A549 (cell line): ENCODE measurements around the gene TMEM244. TPM values are rescaled to one million over a fixed set of nuclear protein-coding genes. Genes with fewer than 3 reads are reported as not detected.

Experiments
- ATAC-seq, 2 experiments: fragments of 200-7000 bp in 1 of 2; fragments of >200 bp in 1 of 2; cut with Nextera tagmentation in 1 of 2; cut with Tn5 transposase in 1 of 2; 3 replicates each; pipeline versions ENCODE4 v1.8.0 to v1.9.1; 2018 to 2020; ENCODE audit warnings: mild to moderate bottlenecking in 1 of 2, moderate library complexity in 1 of 2
- CTCF ChIA-PET: fragments of 300-600 bp; sonication (Branson Sonifier 250); formaldehyde crosslinking; extraction: SDS; loops from one replicate; lab custom pipeline; 2021; ENCODE audit warnings: antibody characterized with exemption, inconsistent platforms; lab: Yijun Ruan, JAX
- POLR2A ChIA-PET: fragments of 350-600 bp; formaldehyde crosslinking; extraction: SDS; loops from one replicate; lab custom pipeline; 2021; ENCODE audit warnings: antibody characterized with exemption, inconsistent platforms; lab: Yijun Ruan, JAX
- DNase-seq, 2 experiments: peaks; one replicate each; pipeline versions ENCODE4 v3.0.0 to v3.0.0-alpha.2; 2011 to 2016; ENCODE audit warnings: low read depth in 1 of 2, low spot score in 1 of 2
- FAIRE-seq: peaks from 2 replicates; lab custom pipeline; 2011; peaks lifted over from hg19 to GRCh38; lab: Jason Lieb, UNC
- H3K27ac ChIP-seq, 2 experiments: fragments of >200 bp; sonication (Bioruptor Twin); formaldehyde crosslinking; 3 replicates each; pipeline ENCODE4 v1.5.1; 2016 to 2017
- H3K4me1 ChIP-seq: fragments of >200 bp; sonication (Bioruptor Twin); formaldehyde crosslinking; 3 replicates; pipeline ENCODE4 v1.6.1; 2016
- H3K4me2 ChIP-seq: fragments of >200 bp; sonication (Bioruptor Twin); formaldehyde crosslinking; 3 replicates; pipeline ENCODE4 v1.6.1; 2016
- H3K4me3 ChIP-seq: fragments of >200 bp; sonication (Bioruptor Twin); formaldehyde crosslinking; 3 replicates; pipeline ENCODE4 v1.5.1; 2016
- H3K9me3 ChIP-seq: fragments of >200 bp; sonication (Bioruptor Twin); formaldehyde crosslinking; 3 replicates; pipeline ENCODE4 v1.6.1; 2016
- CBX2 ChIP-seq: fragments of 200-600 bp; sonication (generic); IDR thresholded peaks from 2 replicates; pipeline ENCODE4 v1.6.1; 2016; ENCODE audit warnings: low read depth, mild to moderate bottlenecking, borderline replicate concordance
- CBX8 ChIP-seq: fragments of 200-600 bp; sonication (generic); IDR thresholded peaks from 2 replicates; pipeline ENCODE4 v1.6.1; 2016
- EHF ChIP-seq: fragments of 250-450 bp; sonication (Bioruptor Pico); IDR thresholded peaks from 2 replicates; pipeline ENCODE4 v1.5.0; 2020; ENCODE audit warnings: mild to moderate bottlenecking
- FOSL2 ChIP-seq, 2 experiments: fragments of 450-650 bp in 1 of 2; fragments of >200 bp in 1 of 2; sonication (Bioruptor Twin) in 1 of 2; formaldehyde crosslinking; IDR thresholded peaks; 2 replicates each; pipeline versions ENCODE4 v1.5.0 to v1.6.1; 2016 to 2020; ENCODE audit warnings: mild to moderate bottlenecking in 1 of 2, moderate library complexity in 1 of 2
- FOXS1 ChIP-seq: fragments of 250-450 bp; sonication (Bioruptor Pico); IDR thresholded peaks from 2 replicates; pipeline ENCODE4 v1.5.0; 2020; ENCODE audit warnings: mild to moderate bottlenecking, moderate library complexity
- HDAC2 ChIP-seq: fragments of 200-600 bp; sonication (generic); IDR thresholded peaks from 2 replicates; pipeline ENCODE4 v1.6.1; 2016
- HEYL ChIP-seq: fragments of 250-450 bp; sonication (Bioruptor Pico); IDR thresholded peaks from 2 replicates; pipeline ENCODE4 v1.8.0; 2021; ENCODE audit warnings: mild to moderate bottlenecking, moderate library complexity
- HOXB5 ChIP-seq: fragments of 250-450 bp; sonication (Bioruptor Pico); IDR thresholded peaks from 2 replicates; pipeline ENCODE4 v1.5.0; 2020; ENCODE audit warnings: mild to moderate bottlenecking, moderate library complexity
- JUNB ChIP-seq: fragments of >200 bp; sonication (Bioruptor Twin); formaldehyde crosslinking; IDR thresholded peaks from 2 replicates; pipeline ENCODE4 v1.6.1; 2016
- MAZ ChIP-seq: fragments of 150-350 bp; IDR thresholded peaks from 2 replicates; pipeline ENCODE4 v1.6.1; 2014; ENCODE audit warnings: antibody characterized with exemption, low read depth, low read length, borderline replicate concordance
- NFE2L2 ChIP-seq: fragments of 150-350 bp; conservative IDR thresholded peaks from 2 replicates; pipeline ENCODE4 v1.6.1; 2014; ENCODE audit warnings: low read length
- NPAS2 ChIP-seq: fragments of 250-450 bp; sonication (Bioruptor Pico); IDR thresholded peaks from 2 replicates; pipeline ENCODE4 v1.8.0; 2022; ENCODE audit warnings: mild to moderate bottlenecking, moderate library complexity, borderline replicate concordance
- RAD21 ChIP-seq, 2 experiments: fragments of >200 bp in 1 of 2; sonication (Bioruptor Twin) in 1 of 2; formaldehyde crosslinking in 1 of 2; IDR thresholded peaks in 1 of 2; conservative IDR thresholded peaks in 1 of 2; 2 replicates in 1 of 2; 3 replicates in 1 of 2; pipeline ENCODE4 v1.6.1; 2012 to 2018; ENCODE audit warnings: inconsistent platforms in 1 of 2
- RARB ChIP-seq: fragments of 250-450 bp; sonication (Bioruptor Pico); IDR thresholded peaks from 2 replicates; pipeline ENCODE4 v1.8.0; 2021; ENCODE audit warnings: mild to moderate bottlenecking, moderate library complexity
- RFX5 ChIP-seq: fragments of 450-650 bp; IDR thresholded peaks from 2 replicates; pipeline ENCODE4 v1.7.1; 2014; ENCODE audit warnings: antibody characterized with exemption, mild to moderate bottlenecking, moderate library complexity
- SMC3 ChIP-seq: fragments of >200 bp; sonication (Bioruptor Twin); formaldehyde crosslinking; IDR thresholded peaks from 3 replicates; pipeline ENCODE4 v1.6.1; 2018; ENCODE audit warnings: inconsistent platforms
- TFCP2L1 ChIP-seq: fragments of 250-450 bp; sonication (Bioruptor Pico); IDR thresholded peaks from 2 replicates; pipeline ENCODE4 v1.5.0; 2021; ENCODE audit warnings: mild to moderate bottlenecking
- USF2 ChIP-seq: fragments of 450-650 bp; IDR thresholded peaks from 2 replicates; pipeline ENCODE4 v1.6.1; 2014; ENCODE audit warnings: antibody characterized with exemption
- ZNF302 ChIP-seq: fragments of 250-450 bp; sonication (Bioruptor Pico); IDR thresholded peaks from 2 replicates; pipeline ENCODE4 v1.9.0; 2021; ENCODE audit warnings: inconsistent platforms, mild to moderate bottlenecking, moderate library complexity
- ZSCAN20 ChIP-seq: fragments of 250-450 bp; sonication (Bioruptor Pico); IDR thresholded peaks from 2 replicates; pipeline ENCODE4 v1.8.0; 2022; ENCODE audit warnings: mild to moderate bottlenecking, moderate library complexity
- WGBS: methylation state at CpG from one replicate; pipeline ENCODE4 v1.1.6; 2017; ENCODE audit errors: missing lambda C conversion rate; 5-methylcytosine and 5-hydroxymethylcytosine counted together
- polyA plus RNA-seq, 4 experiments: library from polyadenylated mRNA; depleted of rRNA in 3 of 4; stranded (reverse); fragments of >200 nt; fragmentation: RNase III in 1 of 4; extraction: RNeasy Plus Mini Kit Qiagen cat#74134 plus additional on column Dnase treatment in 1 of 4; gene quantifications; 2 replicates in 3 of 4; 3 replicates in 1 of 4; pipeline ENCODE4 v1.2.3, GENCODE V29; 2011 to 2017
- TF ChIP-seq, protein P1 (sequence below): fragments of >200 bp; sonication (Bioruptor Twin); formaldehyde crosslinking; IDR thresholded peaks from 3 replicates; pipeline ENCODE4 v1.6.1; 2016
- TF ChIP-seq, protein P2 (sequence below): fragments of 250-450 bp; sonication (Bioruptor Pico); IDR thresholded peaks from 2 replicates; pipeline ENCODE4 v1.5.0; 2020; ENCODE audit warnings: low read depth, mild to moderate bottlenecking, moderate library complexity

The TMEM244 gene
- polyA plus RNA-seq, 2 of the 4 experiments (the other 2 are of a cell fraction): not detected

GRCh38 chr6:129908356-129908755 is 47.2 kb upstream of the TMEM244 start:
- Histone ChIP-seq H3K27ac (no peak overlapping the region), H3K4me2 (no peak overlapping the region), H3K9me3 (no peaks in the 10 kb centered on the region), H3K4me3 (no peak overlapping the region)
- FAIRE-seq (no peak), ATAC-seq (no peak)
- CTCF ChIA-PET: no interaction called here
- TF ChIP-seq NFE2L2 (no peak), HOXB5 (no peak), CBX8 (no peak), JUNB (no peak), CBX2 (no peak), USF2 (no peak), HDAC2 (no peak), FOSL2 (IDR thresholded peaks at IDR 0.05) (no peak), FOSL2 (CRISPR knock-in tag; IDR thresholded peaks at IDR 0.05) (no peak), TFCP2L1 (CRISPR knock-in tag) (no peak), FOXS1 (CRISPR knock-in tag) (no peak)
- TF ChIP-seq, protein P1, sequence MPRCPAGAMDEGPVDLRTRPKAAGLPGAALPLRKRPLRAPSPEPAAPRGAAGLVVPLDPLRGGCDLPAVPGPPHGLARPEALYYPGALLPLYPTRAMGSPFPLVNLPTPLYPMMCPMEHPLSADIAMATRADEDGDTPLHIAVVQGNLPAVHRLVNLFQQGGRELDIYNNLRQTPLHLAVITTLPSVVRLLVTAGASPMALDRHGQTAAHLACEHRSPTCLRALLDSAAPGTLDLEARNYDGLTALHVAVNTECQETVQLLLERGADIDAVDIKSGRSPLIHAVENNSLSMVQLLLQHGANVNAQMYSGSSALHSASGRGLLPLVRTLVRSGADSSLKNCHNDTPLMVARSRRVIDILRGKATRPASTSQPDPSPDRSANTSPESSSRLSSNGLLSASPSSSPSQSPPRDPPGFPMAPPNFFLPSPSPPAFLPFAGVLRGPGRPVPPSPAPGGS: no peak
- TF ChIP-seq, protein P2, sequence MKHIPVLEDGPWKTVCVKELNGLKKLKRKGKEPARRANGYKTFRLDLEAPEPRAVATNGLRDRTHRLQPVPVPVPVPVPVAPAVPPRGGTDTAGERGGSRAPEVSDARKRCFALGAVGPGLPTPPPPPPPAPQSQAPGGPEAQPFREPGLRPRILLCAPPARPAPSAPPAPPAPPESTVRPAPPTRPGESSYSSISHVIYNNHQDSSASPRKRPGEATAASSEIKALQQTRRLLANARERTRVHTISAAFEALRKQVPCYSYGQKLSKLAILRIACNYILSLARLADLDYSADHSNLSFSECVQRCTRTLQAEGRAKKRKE (CRISPR knock-in tag): no peak
- TF ChIP-seq, all 56 proteins: peak for 0
- DNase-seq: no peak
- no peaks in the 10 kb centered on the region for H3K4me1 ChIP-seq
- WGBS: 48% methylated on average over 2 of the region's 2 CpGs
- POLR2A ChIA-PET: no interaction called here

DNA sequence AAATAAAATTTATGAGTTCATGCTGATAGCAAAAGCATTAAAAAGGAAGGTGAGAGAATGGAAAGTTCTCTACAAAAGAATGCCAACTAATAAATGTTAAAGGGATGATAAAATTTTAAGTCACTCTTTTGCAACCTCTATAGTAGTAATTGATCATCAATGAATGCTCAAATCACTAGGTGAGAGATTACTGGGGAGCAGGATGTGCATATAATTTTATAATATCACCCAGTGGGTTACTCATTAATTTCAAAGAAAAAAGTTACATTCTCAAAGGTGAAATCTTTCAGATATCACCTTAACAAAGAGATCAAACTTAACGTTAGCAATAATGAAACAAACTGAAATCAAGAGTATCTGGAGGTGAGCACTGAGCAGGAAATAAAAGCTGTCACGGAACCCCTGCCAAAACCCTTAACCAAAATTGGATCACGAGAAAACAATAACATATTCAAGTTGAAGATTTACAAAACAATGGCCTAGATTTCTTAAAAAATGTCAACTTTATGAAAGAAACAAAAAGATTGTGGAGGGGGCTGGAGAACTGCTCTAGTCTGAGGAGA is 45.5 kb upstream of the TMEM244 start:
- Histone ChIP-seq H3K4me2 (no peak overlapping the region), H3K4me1 (no peaks in the 10 kb centered on the region), H3K27ac (no peak overlapping the region), H3K4me3 (no peak overlapping the region), H3K9me3 (no peaks in the 10 kb centered on the region)
- ChIA-PET POLR2A (no interaction called here), CTCF (no interaction called here)
- TF ChIP-seq FOXS1 (CRISPR knock-in tag) (no peak), NPAS2 (no peak), MAZ (no peak), SMC3 (no peak), HEYL (CRISPR knock-in tag) (no peak), ZNF302 (CRISPR knock-in tag) (no peak), RARB (CRISPR knock-in tag) (no peak), RAD21 (conservative IDR thresholded peaks at IDR 0.05 in 1 of 2, IDR thresholded peaks at IDR 0.05 in 1 of 2) (no peak), RFX5 (no peak), ZSCAN20 (no peak), HOXB5 (no peak), HDAC2 (no peak), EHF (CRISPR knock-in tag) (no peak), USF2 (no peak)
- TF ChIP-seq, protein P1: no peak
- FAIRE-seq (no peak), DNase-seq (no peak), ATAC-seq (no peak)
- WGBS: 55% methylated on average over 3 of the region's 3 CpGs
